Measurements from ENCODE around the gene CSPG5. TPM values are rescaled to one million over a fixed set of nuclear protein-coding genes. Genes with fewer than 3 reads are reported as not detected.

The CSPG5 gene
- total RNA-seq, 1 donor from 2014 or later: 21.9 TPM

DNA sequence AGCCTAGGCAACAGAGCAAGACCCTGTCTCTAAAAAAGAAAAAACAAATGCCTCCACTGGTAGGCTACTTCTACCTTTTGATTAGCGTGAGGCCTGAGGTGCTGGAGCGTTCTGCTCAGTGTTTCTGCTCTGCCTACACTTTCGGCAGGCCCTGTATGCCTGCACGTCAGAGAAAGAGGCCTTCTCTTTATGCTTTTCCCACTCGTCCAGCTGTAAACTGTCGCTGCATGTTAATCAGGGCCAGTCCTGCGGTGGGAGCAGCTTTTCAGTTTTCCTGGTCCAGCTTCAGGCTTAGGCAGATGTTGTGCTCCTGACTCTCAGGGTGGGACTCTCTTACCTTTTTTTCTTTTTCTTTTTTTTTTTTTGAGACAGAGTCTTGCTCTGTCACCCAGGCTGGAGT is 25.3 kb downstream of the CSPG5 start:
- H3K4me3 Mint-ChIP-seq: no peak overlapping the region
- no peak overlapping the region for H3K27ac Mint-ChIP-seq (ENCODE audit: unreplicated experiment)
- H3K9me3 Mint-ChIP-seq: no peaks in the 10 kb centered on the region
- no peak for DNase-seq (ENCODE audit: low read depth, low spot score)
- H3K36me3 Mint-ChIP-seq (ENCODE audit: low read depth): no peaks in the 10 kb centered on the region
- TF ChIP-seq, protein P1, sequence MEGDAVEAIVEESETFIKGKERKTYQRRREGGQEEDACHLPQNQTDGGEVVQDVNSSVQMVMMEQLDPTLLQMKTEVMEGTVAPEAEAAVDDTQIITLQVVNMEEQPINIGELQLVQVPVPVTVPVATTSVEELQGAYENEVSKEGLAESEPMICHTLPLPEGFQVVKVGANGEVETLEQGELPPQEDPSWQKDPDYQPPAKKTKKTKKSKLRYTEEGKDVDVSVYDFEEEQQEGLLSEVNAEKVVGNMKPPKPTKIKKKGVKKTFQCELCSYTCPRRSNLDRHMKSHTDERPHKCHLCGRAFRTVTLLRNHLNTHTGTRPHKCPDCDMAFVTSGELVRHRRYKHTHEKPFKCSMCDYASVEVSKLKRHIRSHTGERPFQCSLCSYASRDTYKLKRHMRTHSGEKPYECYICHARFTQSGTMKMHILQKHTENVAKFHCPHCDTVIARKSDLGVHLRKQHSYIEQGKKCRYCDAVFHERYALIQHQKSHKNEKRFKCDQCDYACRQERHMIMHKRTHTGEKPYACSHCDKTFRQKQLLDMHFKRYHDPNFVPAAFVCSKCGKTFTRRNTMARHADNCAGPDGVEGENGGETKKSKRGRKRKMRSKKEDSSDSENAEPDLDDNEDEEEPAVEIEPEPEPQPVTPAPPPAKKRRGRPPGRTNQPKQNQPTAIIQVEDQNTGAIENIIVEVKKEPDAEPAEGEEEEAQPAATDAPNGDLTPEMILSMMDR (conservative IDR thresholded peaks at IDR 0.05): no peak
- H3K27me3 Mint-ChIP-seq (ENCODE audit: low read depth): peaks cover 8% of the 10 kb centered on the region
- H3K4me1 Mint-ChIP-seq: no peaks in the 10 kb centered on the region

DNA sequence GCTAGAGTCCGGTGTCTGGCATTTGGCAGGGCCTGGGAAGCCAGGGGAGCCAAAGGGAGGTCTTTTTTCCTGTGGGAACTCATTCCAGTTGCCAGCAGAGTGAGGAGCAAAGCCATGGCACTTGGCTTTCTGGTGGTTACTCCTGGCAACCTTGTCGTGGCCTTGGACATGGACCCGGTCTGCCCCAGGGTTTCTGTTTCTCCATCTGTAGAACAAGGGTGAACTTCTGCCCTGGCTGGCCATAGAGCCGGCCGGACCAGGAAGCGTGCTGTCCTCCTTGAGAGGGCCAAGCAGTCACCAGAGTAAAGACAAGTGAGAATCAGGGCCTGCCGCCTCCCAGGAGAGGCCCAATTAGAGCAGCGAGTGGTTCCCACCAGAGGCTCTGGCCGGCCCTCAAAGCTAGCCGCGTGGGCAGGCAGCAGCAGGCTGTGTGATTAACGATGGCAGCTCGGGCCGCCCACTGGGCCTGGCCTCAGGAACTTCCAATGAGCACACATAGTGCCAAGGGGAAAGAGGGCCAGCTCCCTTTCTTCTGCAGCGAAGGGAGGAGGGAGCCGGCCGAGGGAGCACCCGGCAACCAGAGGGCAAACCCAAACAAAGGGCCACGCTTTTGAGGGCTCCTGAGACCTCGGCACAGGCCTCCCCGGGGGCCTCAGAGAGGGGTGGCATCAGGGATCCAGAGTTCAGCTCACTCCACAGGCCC is 36.0 kb downstream of the CSPG5 start:
- Mint-ChIP-seq H3K27ac (ENCODE audit: unreplicated experiment) (no peak overlapping the region), H3K9me3 (no peaks in the 10 kb centered on the region), H3K4me1 (peaks cover 10% of the 10 kb centered on the region), H3K36me3 (ENCODE audit: low read depth) (no peaks in the 10 kb centered on the region), H3K27me3 (ENCODE audit: low read depth) (no peaks in the 10 kb centered on the region), H3K4me3 (no peak overlapping the region)
- TF ChIP-seq, protein P1 (conservative IDR thresholded peaks at IDR 0.05): no peak
- DNase-seq (ENCODE audit: low read depth, low spot score): no peak

DNA sequence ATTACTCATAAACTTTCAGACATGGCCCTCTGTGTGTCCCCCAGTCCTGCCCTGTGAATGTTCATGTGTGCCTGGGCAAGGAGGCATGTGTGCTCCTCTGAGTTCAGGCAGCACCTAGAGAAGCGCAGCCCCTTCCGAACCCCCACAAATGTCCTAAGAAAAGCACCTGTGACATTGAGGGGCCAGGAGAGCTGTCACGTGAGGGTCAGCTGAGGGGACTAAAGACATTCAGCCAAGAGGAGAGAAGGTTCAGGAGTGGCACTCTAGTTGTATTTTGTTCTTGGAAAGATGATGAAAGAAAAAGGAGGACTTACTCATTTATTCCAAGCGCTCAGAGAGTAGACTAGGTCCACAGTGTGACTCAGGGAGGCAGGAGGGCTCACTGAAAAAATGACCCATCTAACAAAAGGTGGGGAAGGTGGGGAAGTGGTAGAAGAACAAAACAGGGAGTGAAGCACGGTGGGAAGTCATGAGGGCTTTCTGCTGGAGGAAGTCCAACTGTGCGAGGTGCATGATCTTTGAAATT is 37.0 kb downstream of the CSPG5 start:
- Mint-ChIP-seq H3K27me3 (ENCODE audit: low read depth) (no peaks in the 10 kb centered on the region), H3K27ac (ENCODE audit: unreplicated experiment) (peak overlapping the region; percentile 62), H3K4me3 (no peak overlapping the region), H3K9me3 (no peaks in the 10 kb centered on the region), H3K4me1 (peaks cover 17% of the 10 kb centered on the region), H3K36me3 (ENCODE audit: low read depth) (no peaks in the 10 kb centered on the region)
- DNase-seq (ENCODE audit: low read depth, low spot score): no peak
- TF ChIP-seq, protein P1 (conservative IDR thresholded peaks at IDR 0.05): no peak

DNA sequence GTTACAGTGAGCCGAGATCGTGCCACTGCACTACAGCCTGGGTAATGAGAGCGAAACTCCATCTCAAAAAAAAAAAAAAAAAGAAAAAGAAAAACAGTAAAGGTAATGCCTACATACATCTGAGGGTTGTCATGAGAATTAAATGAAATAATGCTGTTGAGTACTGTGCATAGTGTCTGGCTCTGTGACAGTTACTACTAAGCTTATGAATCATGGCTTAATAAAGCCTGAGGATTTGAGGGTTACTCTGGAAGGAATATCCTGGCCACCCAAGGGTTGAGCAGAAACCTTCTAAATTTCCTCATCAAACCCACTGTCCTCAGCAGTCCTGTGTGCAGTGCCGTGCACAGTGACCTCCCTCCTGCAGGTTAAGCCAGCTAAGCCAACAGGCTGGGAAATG is 38.4 kb downstream of the CSPG5 start:
- TF ChIP-seq, protein P1 (conservative IDR thresholded peaks at IDR 0.05): no peak
- H3K27me3 Mint-ChIP-seq (ENCODE audit: low read depth): no peaks in the 10 kb centered on the region
- peaks cover 17% of the 10 kb centered on the region for H3K4me1 Mint-ChIP-seq
- no peaks in the 10 kb centered on the region for H3K9me3 Mint-ChIP-seq
- H3K4me3 Mint-ChIP-seq: no peak overlapping the region
- no peak for DNase-seq (ENCODE audit: low read depth, low spot score)
- no peaks in the 10 kb centered on the region for H3K36me3 Mint-ChIP-seq (ENCODE audit: low read depth)
- H3K27ac Mint-ChIP-seq (ENCODE audit: unreplicated experiment): no peak overlapping the region

DNA sequence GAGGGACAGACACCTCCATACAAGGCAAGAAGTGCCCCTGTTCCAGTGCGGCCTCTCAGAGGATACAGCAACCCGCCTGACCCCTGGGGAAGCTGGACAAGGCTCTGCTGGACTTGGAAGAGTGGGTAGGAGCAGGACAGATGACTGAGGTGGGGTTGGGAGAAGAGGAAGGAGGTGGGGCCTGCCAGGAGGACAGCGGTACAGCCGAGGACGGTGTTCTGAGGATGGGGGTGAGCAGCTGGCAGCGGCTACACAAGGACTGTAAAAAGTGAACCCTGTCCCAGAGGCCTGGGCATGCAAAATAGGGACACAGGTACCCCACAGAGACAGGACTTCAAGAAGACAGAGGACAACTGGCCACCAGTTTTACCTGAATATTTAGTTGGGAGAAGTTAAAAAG is 41.7 kb downstream of the CSPG5 start:
- TF ChIP-seq, protein P1 (conservative IDR thresholded peaks at IDR 0.05): no peak

More for the DNA sequence above, 41.7 kb downstream of the CSPG5 start:
- DNase-seq (ENCODE audit: low read depth, low spot score): no peak
- no peaks in the 10 kb centered on the region for H3K36me3 Mint-ChIP-seq (ENCODE audit: low read depth)
- peaks cover 13% of the 10 kb centered on the region for H3K4me1 Mint-ChIP-seq
- no peaks in the 10 kb centered on the region for H3K27me3 Mint-ChIP-seq (ENCODE audit: low read depth)
- H3K9me3 Mint-ChIP-seq: no peaks in the 10 kb centered on the region
- no peak overlapping the region for H3K4me3 Mint-ChIP-seq
- H3K27ac Mint-ChIP-seq (ENCODE audit: unreplicated experiment): peak overlapping the region; percentile 75
